ENCODE results near the gene CACNA1C. TPM values are rescaled to one million over a fixed set of nuclear protein-coding genes. Genes with fewer than 3 reads are reported as not detected.
A peak's percentile ranks its signal among the peaks of the same experiment; 100 is the strongest.

CACNA1C gene
- total RNA-seq, 2 donors from 2014 or later = 0.05 to 0.31 TPM

GRCh38 chr12:2180737-2181082 is 127.9 kb downstream of the CACNA1C start:
- Mint-ChIP-seq H3K9me3 (no peaks in the 10 kb centered on the region), H3K27ac (no peak overlapping the region), H3K36me3 (no peaks in the 10 kb centered on the region)
- no peak for ATAC-seq
- no peak for DNase-seq (ENCODE audit: low spot score in 2 of 2)

DNA sequence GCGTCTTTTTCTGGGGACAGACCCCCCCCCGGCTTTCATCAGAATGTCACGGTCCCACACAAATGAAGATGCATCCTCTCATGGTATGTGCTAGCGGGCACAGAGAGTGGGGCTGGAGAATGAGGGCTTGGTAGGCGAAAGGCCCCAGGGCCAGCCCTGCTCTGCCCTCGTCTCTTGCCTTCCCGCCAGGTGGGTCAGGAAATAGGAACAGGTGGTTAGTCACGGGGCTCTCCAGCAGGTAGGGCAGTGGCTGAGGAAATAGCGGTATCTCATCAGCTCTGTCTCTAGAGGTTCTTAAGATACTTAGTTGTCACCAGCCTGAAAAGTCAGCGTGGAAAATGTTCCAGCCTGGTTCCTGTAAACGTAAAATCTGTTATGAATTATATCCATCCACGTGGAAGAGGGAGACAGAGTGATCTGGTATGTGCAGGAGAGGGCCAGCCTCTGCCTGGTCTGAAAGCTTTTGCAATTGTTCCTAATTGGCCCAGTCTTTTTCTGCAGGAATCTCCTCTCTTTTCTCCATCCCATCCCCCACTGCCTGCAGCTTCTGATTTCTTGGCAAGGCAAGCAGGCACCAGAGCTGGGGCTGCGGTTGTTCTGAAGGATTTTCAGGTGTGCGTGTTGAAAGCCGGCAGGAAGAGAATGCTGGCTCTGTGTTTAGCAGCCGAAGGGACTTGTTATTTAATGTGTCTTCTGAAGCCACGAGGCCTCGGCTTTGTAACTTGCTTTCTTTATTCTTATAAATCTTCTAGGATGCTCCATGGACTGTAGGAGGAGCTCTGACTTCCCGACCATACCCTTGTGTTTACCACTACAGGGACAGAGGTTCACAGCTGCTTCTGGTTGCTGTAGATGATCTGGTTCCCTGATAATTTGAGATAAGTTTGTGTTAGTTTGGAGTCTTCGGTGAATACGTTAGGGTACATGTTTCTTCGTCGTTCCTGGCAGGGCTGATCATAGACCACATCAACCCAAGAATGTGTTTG is 131.1 kb downstream of the CACNA1C start:
- Mint-ChIP-seq H3K36me3 (no peaks in the 10 kb centered on the region), H3K27ac (peak overlapping the region in 1 of 2 donors; percentile 11), H3K9me3 (no peaks in the 10 kb centered on the region)
- ATAC-seq (no peak), DNase-seq (ENCODE audit: low spot score in 2 of 2) (no peak)

GRCh38 chr12:2185751-2186341 is 133.1 kb downstream of the CACNA1C start:
- no peak for DNase-seq (ENCODE audit: low spot score in 2 of 2)
- H3K9me3 Mint-ChIP-seq = no peaks in the 10 kb centered on the region
- ATAC-seq = no peak
- H3K36me3 Mint-ChIP-seq = no peaks in the 10 kb centered on the region
- no peak overlapping the region for H3K27ac Mint-ChIP-seq

GRCh38 chr12:2187195-2187945 is 134.6 kb downstream of the CACNA1C start:
- DNase-seq (ENCODE audit: low spot score in 2 of 2) (no peak), ATAC-seq (no peak)
- H3K36me3 Mint-ChIP-seq = no peaks in the 10 kb centered on the region

DNA sequence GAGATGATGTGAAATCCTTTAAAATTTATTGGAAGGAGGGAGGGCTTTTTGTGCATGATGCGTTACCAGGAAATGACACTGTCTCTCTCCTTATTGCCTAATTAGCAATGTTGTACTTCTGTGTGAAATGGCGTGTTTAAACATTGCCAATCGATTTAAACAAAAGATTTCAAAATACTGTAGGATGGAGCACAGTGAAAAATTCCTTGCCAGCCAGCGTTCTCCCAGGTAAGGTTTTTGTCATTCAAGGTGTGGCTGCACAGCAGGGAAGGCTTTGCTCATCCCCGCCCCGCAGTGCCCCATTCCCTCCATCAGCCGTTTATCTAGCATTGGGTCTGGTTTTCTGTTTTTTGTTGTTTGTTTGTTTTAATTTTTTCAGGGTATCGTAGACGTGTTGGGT is 137.3 kb downstream of the CACNA1C start:
- ATAC-seq (no peak), DNase-seq (ENCODE audit: low spot score in 2 of 2) (no peak)
- H3K27ac Mint-ChIP-seq = no peak overlapping the region
- H3K9me3 Mint-ChIP-seq = no peaks in the 10 kb centered on the region
- H3K36me3 Mint-ChIP-seq = no peaks in the 10 kb centered on the region

More at GRCh38 chr12:2187195-2187945, 134.6 kb downstream of the CACNA1C start:
- no peak overlapping the region for H3K27ac Mint-ChIP-seq
- no peaks in the 10 kb centered on the region for H3K9me3 Mint-ChIP-seq

GRCh38 chr12:2190896-2191533 is 138.2 kb downstream of the CACNA1C start:
- Mint-ChIP-seq H3K36me3 (no peaks in the 10 kb centered on the region), H3K27ac (no peak overlapping the region), H3K9me3 (no peaks in the 10 kb centered on the region)
- DNase-seq (ENCODE audit: low spot score in 2 of 2) = no peak
- ATAC-seq = no peak

DNA sequence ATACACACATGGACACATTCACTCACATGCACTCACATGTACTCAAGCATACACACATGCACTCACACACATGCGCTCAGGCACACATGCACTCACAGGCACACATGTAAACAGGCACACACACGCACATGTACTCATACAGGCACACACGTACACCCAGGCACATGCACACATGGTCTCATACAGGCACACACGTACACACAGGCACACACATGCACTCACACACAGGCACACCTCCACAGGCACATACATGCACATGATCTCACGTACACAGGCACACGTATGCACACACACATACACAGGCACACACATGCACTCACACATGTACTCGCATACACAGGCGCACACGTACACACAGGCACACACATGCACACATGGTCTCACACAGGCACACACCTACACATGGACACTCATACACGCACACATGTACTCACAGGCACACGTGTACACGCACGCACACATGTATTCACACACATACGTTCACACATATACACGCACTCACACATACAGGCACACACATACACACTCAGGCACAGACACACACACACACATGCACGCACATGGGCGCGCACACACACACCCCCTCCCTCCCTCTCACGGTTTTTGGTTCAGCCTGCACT is 138.9 kb downstream of the CACNA1C start:
- DNase-seq (ENCODE audit: low spot score in 2 of 2) = no peak
- no peak for ATAC-seq
- Mint-ChIP-seq H3K27ac (no peak overlapping the region), H3K9me3 (no peaks in the 10 kb centered on the region), H3K36me3 (no peaks in the 10 kb centered on the region)

DNA sequence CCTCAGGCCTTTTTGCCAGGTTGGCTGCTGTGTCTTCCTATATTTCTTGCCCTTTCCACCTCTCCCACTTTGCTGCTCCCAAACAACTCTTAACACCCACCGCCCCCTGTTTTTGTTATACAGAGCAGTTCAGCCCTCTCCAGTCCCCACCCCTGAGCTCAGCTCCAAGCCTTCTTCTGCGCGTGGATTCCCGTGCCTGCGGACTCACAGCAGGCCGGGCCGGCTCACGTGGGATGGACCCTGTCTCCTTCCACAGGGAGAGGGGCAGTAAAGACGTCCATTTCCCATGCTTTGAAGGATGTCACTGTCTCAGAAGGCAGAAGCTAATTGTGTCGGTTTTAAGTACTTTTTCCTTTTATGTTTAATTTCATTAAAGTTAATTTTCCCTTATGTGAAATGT is 139.4 kb downstream of the CACNA1C start:
- no peak for ATAC-seq
- no peak for DNase-seq (ENCODE audit: low spot score in 2 of 2)
- Mint-ChIP-seq H3K36me3 (no peaks in the 10 kb centered on the region), H3K27ac (no peak overlapping the region), H3K9me3 (no peaks in the 10 kb centered on the region)

GRCh38 chr12:2194060-2194459 is 141.3 kb downstream of the CACNA1C start:
- ATAC-seq = no peak
- no peaks in the 10 kb centered on the region for H3K9me3 Mint-ChIP-seq
- no peak for DNase-seq (ENCODE audit: low spot score in 2 of 2)
- H3K27ac Mint-ChIP-seq = no peak overlapping the region
- H3K36me3 Mint-ChIP-seq = no peaks in the 10 kb centered on the region

DNA sequence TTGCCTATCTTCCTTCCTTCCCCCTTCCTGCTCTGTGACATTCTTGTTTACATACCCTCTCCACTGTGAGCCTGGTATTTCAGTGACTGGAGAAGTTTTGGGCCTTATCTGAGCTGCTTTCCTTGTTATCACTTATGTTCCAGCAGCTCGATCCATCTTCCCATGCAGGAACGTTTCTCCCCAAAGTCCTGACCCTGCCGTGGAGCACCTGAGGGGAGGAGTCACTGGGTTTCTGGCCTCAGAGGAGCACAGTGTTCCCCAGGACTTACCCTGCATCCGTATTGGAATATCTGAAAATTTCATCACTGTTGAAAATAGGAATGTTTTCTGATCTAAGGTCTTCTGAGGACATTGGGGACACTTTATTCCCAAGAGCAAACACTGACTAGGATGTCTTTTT is 141.8 kb downstream of the CACNA1C start:
- ATAC-seq (no peak), DNase-seq (ENCODE audit: low spot score in 2 of 2) (no peak)
- H3K27ac Mint-ChIP-seq = no peak overlapping the region
- no peaks in the 10 kb centered on the region for H3K9me3 Mint-ChIP-seq
- H3K36me3 Mint-ChIP-seq = no peaks in the 10 kb centered on the region

GRCh38 chr12:2195085-2195484 is 142.3 kb downstream of the CACNA1C start:
- ATAC-seq = no peak
- no peaks in the 10 kb centered on the region for H3K36me3 Mint-ChIP-seq
- H3K9me3 Mint-ChIP-seq = no peaks in the 10 kb centered on the region
- DNase-seq (ENCODE audit: low spot score in 2 of 2) = no peak
- no peak overlapping the region for H3K27ac Mint-ChIP-seq

GRCh38 chr12:2198005-2198501 is 145.3 kb downstream of the CACNA1C start:
- H3K36me3 Mint-ChIP-seq = no peaks in the 10 kb centered on the region
- no peaks in the 10 kb centered on the region for H3K9me3 Mint-ChIP-seq
- H3K27ac Mint-ChIP-seq = no peak overlapping the region
- no peak for DNase-seq (ENCODE audit: low spot score in 2 of 2)
- no peak for ATAC-seq

GRCh38 chr12:2198542-2198941 is 145.8 kb downstream of the CACNA1C start:
- no peak for DNase-seq (ENCODE audit: low spot score in 2 of 2)
- Mint-ChIP-seq H3K27ac (no peak overlapping the region), H3K36me3 (no peaks in the 10 kb centered on the region), H3K9me3 (no peaks in the 10 kb centered on the region)
- ATAC-seq = no peak

DNA sequence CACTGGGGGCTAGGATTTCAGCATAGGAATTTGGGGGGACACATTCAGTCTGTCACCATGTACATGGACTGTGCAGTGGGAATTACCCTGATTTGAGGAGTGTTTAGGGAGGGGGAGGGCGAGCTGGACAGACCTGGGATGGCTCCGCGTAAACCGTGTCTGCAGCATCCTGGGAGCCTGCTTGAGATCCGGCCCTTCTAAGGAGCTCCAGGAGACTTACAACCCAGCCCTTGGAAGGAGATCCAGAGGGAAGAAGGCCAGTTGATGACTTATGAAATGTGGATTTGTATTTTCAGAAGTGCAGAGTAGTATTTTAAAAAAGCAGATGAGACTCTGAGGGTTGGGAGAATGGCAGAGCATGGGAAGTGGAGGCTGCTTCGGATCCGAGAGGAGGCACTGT is 153.2 kb downstream of the CACNA1C start:
- DNase-seq (ENCODE audit: low spot score in 2 of 2) (no peak), ATAC-seq (no peak)
- Mint-ChIP-seq H3K9me3 (no peaks in the 10 kb centered on the region), H3K36me3 (no peaks in the 10 kb centered on the region), H3K27ac (no peak overlapping the region)

- ATAC-seq = no peak
- DNase-seq (ENCODE audit: low spot score in 2 of 2) = no peak
- Mint-ChIP-seq H3K9me3 (no peaks in the 10 kb centered on the region), H3K27ac (no peak overlapping the region), H3K36me3 (no peaks in the 10 kb centered on the region)
Measured at GRCh38 chr12:2208837-2209635, 156.2 kb downstream of the CACNA1C start.

DNA sequence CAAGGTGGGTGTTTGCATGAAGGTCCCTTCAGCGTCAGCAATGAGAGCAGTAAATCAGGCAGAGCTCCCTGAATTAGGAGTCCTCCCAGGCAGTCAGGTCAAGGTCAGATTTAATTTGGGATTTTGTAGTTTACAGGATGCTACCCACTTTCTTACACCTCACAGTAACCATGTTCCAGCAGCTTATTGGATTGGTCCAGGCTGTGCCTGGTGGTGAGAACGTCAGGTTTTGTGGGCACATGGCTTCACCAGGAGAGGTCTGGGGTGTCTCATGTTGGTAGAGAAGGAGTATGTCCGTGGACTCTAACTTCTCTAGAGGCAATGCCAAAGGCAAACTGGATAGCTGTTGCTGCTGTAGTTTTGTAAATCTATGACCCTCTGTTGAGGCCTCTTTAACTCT is 158.3 kb downstream of the CACNA1C start:
- H3K27ac Mint-ChIP-seq = no peak overlapping the region
- H3K9me3 Mint-ChIP-seq = no peaks in the 10 kb centered on the region
- no peak for DNase-seq (ENCODE audit: low spot score in 2 of 2)
- no peaks in the 10 kb centered on the region for H3K36me3 Mint-ChIP-seq
- ATAC-seq = no peak

Measured in activated naive CD4-positive, alpha-beta T cell treated with anti-CD3 and anti-CD28 coated beads, Interleukin-2, amount 50 U/mL, for 72 hours (primary cell).